Measurements from ENCODE around the gene SUMO1. TPM values are rescaled to one million over a fixed set of nuclear protein-coding genes. Genes with fewer than 3 reads are reported as not detected.

Gene SUMO1
- total RNA-seq, 2 donors from 2014 or later, result 88.0 to 99.9 TPM

DNA sequence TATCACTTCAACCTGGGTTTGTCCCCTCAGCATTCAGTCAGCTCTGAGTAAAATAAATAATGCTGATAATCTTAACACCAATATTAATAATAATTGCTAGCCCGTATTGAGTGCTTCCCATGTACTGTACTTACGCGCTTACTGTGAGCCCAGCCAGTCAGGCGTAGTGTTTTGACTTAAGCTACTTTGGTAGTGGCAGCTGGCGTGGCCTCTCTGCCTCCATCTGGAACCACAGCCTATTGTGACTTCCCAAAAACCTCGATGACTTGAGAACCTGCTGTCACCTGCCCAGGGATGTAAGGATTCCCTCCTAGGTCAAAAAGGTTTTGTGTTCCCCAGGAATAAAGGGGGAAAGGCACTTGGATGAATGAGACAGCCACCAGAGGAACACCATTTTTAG lies 53.2 kb downstream of the SUMO1 start:
- TF ChIP-seq, protein P1, sequence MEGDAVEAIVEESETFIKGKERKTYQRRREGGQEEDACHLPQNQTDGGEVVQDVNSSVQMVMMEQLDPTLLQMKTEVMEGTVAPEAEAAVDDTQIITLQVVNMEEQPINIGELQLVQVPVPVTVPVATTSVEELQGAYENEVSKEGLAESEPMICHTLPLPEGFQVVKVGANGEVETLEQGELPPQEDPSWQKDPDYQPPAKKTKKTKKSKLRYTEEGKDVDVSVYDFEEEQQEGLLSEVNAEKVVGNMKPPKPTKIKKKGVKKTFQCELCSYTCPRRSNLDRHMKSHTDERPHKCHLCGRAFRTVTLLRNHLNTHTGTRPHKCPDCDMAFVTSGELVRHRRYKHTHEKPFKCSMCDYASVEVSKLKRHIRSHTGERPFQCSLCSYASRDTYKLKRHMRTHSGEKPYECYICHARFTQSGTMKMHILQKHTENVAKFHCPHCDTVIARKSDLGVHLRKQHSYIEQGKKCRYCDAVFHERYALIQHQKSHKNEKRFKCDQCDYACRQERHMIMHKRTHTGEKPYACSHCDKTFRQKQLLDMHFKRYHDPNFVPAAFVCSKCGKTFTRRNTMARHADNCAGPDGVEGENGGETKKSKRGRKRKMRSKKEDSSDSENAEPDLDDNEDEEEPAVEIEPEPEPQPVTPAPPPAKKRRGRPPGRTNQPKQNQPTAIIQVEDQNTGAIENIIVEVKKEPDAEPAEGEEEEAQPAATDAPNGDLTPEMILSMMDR (IDR thresholded peaks at IDR 0.05), result no peak
- DNase-seq, result no peak
- no peaks in the 10 kb centered on the region for H3K4me1 ChIP-seq
- intact Hi-C loops (cut with DNase I), result no loop called here
- H3K27ac ChIP-seq, result no peak overlapping the region
- H3K27me3 ChIP-seq, result no peaks in the 10 kb centered on the region
- no peaks in the 10 kb centered on the region for H3K9me3 ChIP-seq
- H3K4me3 ChIP-seq, result no peak overlapping the region
- H3K36me3 ChIP-seq, result no peaks in the 10 kb centered on the region
- H3K9ac ChIP-seq (ENCODE audit: low read depth in 2 of 2, low read length in 2 of 2), result no peak overlapping the region

DNA sequence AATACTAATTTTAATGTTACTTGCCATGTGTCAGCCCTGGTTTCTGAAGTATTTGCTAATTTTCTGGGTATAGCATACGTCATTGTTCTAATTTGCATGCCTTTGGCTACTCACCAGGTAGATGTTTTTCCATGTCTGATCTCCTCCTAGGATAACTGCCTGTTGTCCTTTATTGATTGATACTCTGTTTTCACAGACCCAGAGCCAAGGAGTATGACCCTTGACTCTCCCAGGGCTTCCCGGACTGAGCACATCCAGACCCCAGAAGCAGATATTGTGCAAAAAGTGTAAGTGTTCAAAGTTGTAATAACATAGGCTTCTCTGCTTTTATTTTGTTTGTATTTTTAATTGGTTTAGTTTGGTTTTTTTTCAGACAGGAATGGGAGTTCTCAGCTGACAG lies 53.8 kb downstream of the SUMO1 start:
- no peak overlapping the region for H3K4me3 ChIP-seq
- H3K9me3 ChIP-seq, result no peaks in the 10 kb centered on the region
- no peaks in the 10 kb centered on the region for H3K4me1 ChIP-seq
- no peaks in the 10 kb centered on the region for H3K36me3 ChIP-seq
- TF ChIP-seq, protein P1 (IDR thresholded peaks at IDR 0.05), result no peak
- no peak for DNase-seq
- intact Hi-C loops (cut with DNase I), result no loop called here
- no peaks in the 10 kb centered on the region for H3K27me3 ChIP-seq
- no peak overlapping the region for H3K9ac ChIP-seq (ENCODE audit: low read depth in 2 of 2, low read length in 2 of 2)
- no peak overlapping the region for H3K27ac ChIP-seq

DNA sequence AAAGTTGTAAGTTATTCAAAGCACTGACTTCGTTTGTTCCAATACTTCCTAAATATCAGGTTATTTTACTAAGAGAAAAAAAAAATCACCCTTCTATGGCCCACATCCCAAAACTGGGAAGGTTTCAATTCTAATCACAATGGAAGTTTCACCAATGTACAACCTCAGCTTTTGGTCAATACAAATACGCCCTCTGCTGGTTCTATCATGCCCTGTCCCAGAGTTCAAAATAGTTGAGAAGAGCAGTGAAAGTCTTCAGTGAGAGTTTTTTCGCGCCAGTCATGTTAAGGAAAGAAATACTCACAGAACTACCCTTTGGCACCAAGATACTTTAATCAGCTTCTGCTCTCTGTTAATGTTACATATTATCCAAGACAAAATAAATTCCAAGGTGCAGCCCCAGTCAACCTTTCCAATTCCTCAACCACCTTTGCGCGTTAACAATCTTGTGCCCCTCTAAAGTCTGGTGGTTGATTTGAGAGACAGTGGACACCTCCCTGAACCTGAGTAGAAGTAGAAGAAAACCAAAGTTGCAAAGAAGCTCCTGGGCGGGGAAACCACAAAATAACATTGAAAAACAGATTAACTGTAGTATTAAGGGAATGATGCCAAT lies 59.9 kb downstream of the SUMO1 start:
- intact Hi-C loops (cut with DNase I), result loop anchor here (2.0 to 10.0 kb wide), 5 partner anchors 74 to 381 kb away; partner anchors contain the start of gene FZD7

DNA sequence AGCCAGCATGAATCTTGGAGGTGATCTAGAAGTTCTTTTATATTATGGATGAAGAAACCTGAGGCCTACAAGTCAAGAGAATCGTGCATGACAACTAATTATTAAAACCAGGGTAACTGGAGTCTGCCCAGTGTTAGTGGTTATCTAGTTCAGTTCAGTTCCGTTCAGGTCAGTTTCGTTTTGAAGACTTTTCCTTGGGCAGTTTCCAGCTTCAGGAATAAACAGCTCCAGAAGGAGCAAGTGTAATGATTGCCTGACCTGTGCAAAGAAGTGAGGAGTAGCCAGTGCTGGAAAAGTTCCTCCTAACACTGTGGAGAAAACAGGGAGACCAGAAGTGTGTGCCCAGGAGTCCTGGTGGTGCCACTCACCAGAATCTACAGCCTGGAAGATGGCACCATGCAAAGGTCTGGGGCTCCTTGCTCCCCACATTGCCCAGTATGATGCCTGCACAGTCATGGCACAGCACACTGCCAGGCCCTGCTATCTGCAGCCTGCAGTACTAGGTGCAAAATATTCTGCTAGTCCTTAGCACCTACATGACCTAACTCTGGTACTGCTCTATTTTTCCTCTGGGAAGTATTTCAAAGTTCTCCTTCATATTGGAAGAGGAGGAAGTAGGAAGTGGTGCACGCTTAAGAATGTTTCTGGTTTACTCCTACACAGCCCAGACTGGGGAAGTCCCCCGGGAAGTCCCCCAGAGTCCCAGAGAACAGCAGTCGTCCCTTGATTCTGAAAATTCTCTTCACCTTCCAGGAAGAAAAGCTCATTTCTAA lies 65.8 kb downstream of the SUMO1 start:
- H3K27me3 ChIP-seq, result no peaks in the 10 kb centered on the region
- no peak overlapping the region for H3K27ac ChIP-seq
- no peaks in the 10 kb centered on the region for H3K9me3 ChIP-seq
- intact Hi-C loops (cut with DNase I), result loop anchor here (10.0 kb wide), 3 partner anchors 68 to 198 kb away; partner anchors contain the start of gene FZD7
- no peak overlapping the region for H3K9ac ChIP-seq (ENCODE audit: low read depth in 2 of 2, low read length in 2 of 2)
- TF ChIP-seq, protein P1 (IDR thresholded peaks at IDR 0.05), result no peak
- no peaks in the 10 kb centered on the region for H3K36me3 ChIP-seq
- H3K4me3 ChIP-seq, result no peak overlapping the region
- no peaks in the 10 kb centered on the region for H3K4me1 ChIP-seq
- DNase-seq, result no peak

More for the DNA sequence above, 59.9 kb downstream of the SUMO1 start:
- TF ChIP-seq, protein P1 (IDR thresholded peaks at IDR 0.05), result peak; percentile 84
- Histone ChIP-seq H3K4me1 (no peaks in the 10 kb centered on the region), H3K36me3 (no peaks in the 10 kb centered on the region), H3K9me3 (no peaks in the 10 kb centered on the region), H3K4me3 (no peak overlapping the region), H3K27me3 (no peaks in the 10 kb centered on the region), H3K9ac (ENCODE audit: low read depth in 2 of 2, low read length in 2 of 2) (no peak overlapping the region), H3K27ac (no peak overlapping the region)
- DNase-seq, result peak; percentile 70

DNA sequence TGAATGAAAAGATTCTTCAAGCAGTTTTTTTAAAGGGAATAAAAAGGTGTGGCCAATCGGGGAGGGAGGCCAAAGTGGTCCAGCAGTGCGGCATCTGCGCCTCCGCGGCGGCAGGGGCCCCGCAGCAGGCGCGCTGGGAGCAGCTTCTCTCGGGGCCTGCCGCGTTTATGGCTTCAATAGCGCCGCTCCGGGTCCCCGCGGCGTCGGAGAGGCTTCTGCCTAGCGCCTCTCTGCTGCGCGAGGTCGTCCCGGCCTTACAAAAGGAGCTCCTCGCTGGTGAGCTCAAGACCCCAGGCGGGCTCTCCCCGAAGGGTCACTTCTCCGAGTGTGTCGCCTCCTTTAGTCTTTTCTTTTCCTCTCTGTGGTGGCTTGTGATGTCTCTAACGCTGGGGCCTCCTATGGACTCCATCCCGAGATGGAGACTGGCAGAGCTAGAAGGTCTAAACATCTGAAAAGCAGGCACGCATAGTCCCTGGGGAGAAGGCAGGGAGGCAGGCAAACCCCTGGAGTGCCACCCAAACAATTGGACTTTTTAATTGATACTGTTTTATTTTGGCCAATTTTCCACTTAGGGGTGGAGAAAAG lies 67.1 kb downstream of the SUMO1 start:
- intact Hi-C loops (cut with DNase I), result loop anchor here (10.0 kb wide), 3 partner anchors 67 to 197 kb away; partner anchors contain the start of gene FZD7
- no peak overlapping the region for H3K4me3 ChIP-seq
- TF ChIP-seq, protein P1 (IDR thresholded peaks at IDR 0.05), result no peak
- no peak overlapping the region for H3K27ac ChIP-seq
- H3K9ac ChIP-seq (ENCODE audit: low read depth in 2 of 2, low read length in 2 of 2), result no peak overlapping the region
- no peak for DNase-seq
- no peaks in the 10 kb centered on the region for H3K4me1 ChIP-seq
- no peaks in the 10 kb centered on the region for H3K27me3 ChIP-seq
- H3K9me3 ChIP-seq, result no peaks in the 10 kb centered on the region
- H3K36me3 ChIP-seq, result no peaks in the 10 kb centered on the region

Data from colonic mucosa (tissue), 4 donors.